K562 (cell line): ENCODE results near the gene ESR2. TPM values are rescaled to one million over a fixed set of nuclear protein-coding genes. Genes with fewer than 3 reads are reported as not detected.

Source experiments
- ATAC-seq: fragments of 200-7000 bp; cut with Tn5 transposase; 3 replicates; pipeline ENCODE4 v1.9.1; 2020; ENCODE audit warnings: moderate library complexity
- BruUV-seq: library from RNA; stranded (reverse); fragments of 400-500 nt; replicated peaks from 2 replicates; lab custom pipeline; 2021; lab: Mats Ljungman, UMichigan
- CTCF ChIA-PET: fragments of 300-600 bp; formaldehyde crosslinking; extraction: SDS; loops from one replicate; lab custom pipeline; 2021; ENCODE audit warnings: low intra/inter-chr PET ratio; lab: Yijun Ruan, JAX
- POLR2A ChIA-PET: fragments of 300-600, 350-650 bp; sonication (Branson Sonifier 250); formaldehyde crosslinking; extraction: SDS; loops from one replicate; lab custom pipeline; 2021; ENCODE audit warnings: antibody characterized with exemption, inconsistent platforms; lab: Yijun Ruan, JAX
- DNase-seq, 4 experiments: peaks; one replicate each; pipeline versions ENCODE4 v3.0.0 to v3.0.0-alpha.2; 2011 to 2018; ENCODE audit warnings: low spot score in 3 of 4, mixed read lengths in 3 of 4; ENCODE audit errors: extremely low read depth in 1 of 4
- FAIRE-seq: peaks from 2 replicates; lab custom pipeline; 2011; peaks lifted over from hg19 to GRCh38; lab: Jason Lieb, UNC
- H2AFZ ChIP-seq: 2 replicates; pipeline ENCODE4 v1.6.0; 2011; ENCODE audit warnings: low read depth, low read length, control low read depth, inconsistent platforms
- H3K27ac ChIP-seq: fragments of 200-600 bp; 3 replicates; pipeline ENCODE4 v1.8.0; 2011; ENCODE audit warnings: low read depth, mild to moderate bottlenecking, control low read depth, inconsistent platforms, low read length, moderate library complexity, mixed read lengths; ENCODE audit errors: extremely low read depth
- H3K27me3 ChIP-seq, 2 experiments: fragments of 300-600 bp in 1 of 2; 2 replicates in 1 of 2; 3 replicates in 1 of 2; pipeline versions ENCODE4 v1.6.0 to v1.8.0; 2011; ENCODE audit warnings: inconsistent platforms in 2 of 2, low read length in 2 of 2, mild to moderate bottlenecking in 1 of 2, mixed read lengths in 1 of 2, moderate library complexity in 1 of 2; ENCODE audit not compliant: control insufficient read depth in 2 of 2, insufficient read depth in 2 of 2
- H3K36me3 ChIP-seq: fragments of 300-600 bp; 3 replicates; pipeline ENCODE4 v1.8.0; 2011; ENCODE audit warnings: mild to moderate bottlenecking, low read length, inconsistent platforms; ENCODE audit not compliant: control insufficient read depth, insufficient read depth
- H3K4me1 ChIP-seq, 2 experiments: fragments of 200-600 bp in 1 of 2; replicated peaks in 1 of 2; 2 replicates in 1 of 2; 3 replicates in 1 of 2; pipeline versions ENCODE4 v1.5.1 to v1.8.0; 2011; ENCODE audit warnings: inconsistent platforms in 2 of 2, low read length in 2 of 2, mild to moderate bottlenecking in 1 of 2, mixed read lengths in 1 of 2, moderate library complexity in 1 of 2; ENCODE audit not compliant: control insufficient read depth in 2 of 2, insufficient read depth in 2 of 2
- H3K4me2 ChIP-seq: 2 replicates; pipeline ENCODE4 v1.6.1; 2011; ENCODE audit warnings: low read length, control low read depth, inconsistent platforms, mixed read lengths; ENCODE audit not compliant: insufficient read depth
- H3K4me3 ChIP-seq: fragments of 200-600 bp; sonication (generic), shearing (Covaris generic); 2 replicates; pipeline ENCODE4 v1.5.1; 2016; ENCODE audit warnings: control low read depth, inconsistent platforms
- H3K79me2 ChIP-seq: fragments of 200-600 bp; 3 replicates; pipeline ENCODE4 v1.8.0; 2011; ENCODE audit warnings: low read length, inconsistent platforms; ENCODE audit not compliant: control insufficient read depth, insufficient read depth
- H3K9ac ChIP-seq, 2 experiments: 2 replicates each; pipeline versions ENCODE4 v1.6.0 to v1.6.1; 2011; ENCODE audit warnings: low read depth in 2 of 2, low read length in 2 of 2, control low read depth in 1 of 2, inconsistent platforms in 1 of 2, mild to moderate bottlenecking in 1 of 2, mixed read lengths in 1 of 2; ENCODE audit not compliant: insufficient read depth in 1 of 2
- H3K9me1 ChIP-seq: one replicate; pipeline ENCODE4 v1.6.0; 2011; ENCODE audit warnings: inconsistent platforms, mild to moderate bottlenecking, low read length, moderate library complexity; ENCODE audit not compliant: control insufficient read depth, insufficient read depth
- H3K9me3 ChIP-seq: replicated peaks from 2 replicates; pipeline ENCODE4 v1.5.1; 2011; ENCODE audit warnings: low read depth, low read length, inconsistent platforms; ENCODE audit not compliant: control insufficient read depth, insufficient read depth
- H4K20me1 ChIP-seq: replicated peaks from 2 replicates; pipeline ENCODE4 v1.6.1; 2011; ENCODE audit warnings: low read length, inconsistent platforms, mixed read lengths; ENCODE audit not compliant: control insufficient read depth, insufficient read depth
- CBX5 ChIP-seq: IDR thresholded peaks from 2 replicates; pipeline ENCODE4 v1.6.1; 2014; ENCODE audit warnings: low read depth, borderline replicate concordance
- ETV1 ChIP-seq: fragments of 450-650 bp; conservative IDR thresholded peaks from 2 replicates; pipeline ENCODE4 v1.6.1; 2016; ENCODE audit warnings: missing genetic modification characterization, control low read depth, low read depth, missing compliant biosample characterization
- HMG20A ChIP-seq: fragments of 450-650 bp; formaldehyde crosslinking; conservative IDR thresholded peaks from 2 replicates; pipeline ENCODE4 v1.4.0; 2020; ENCODE audit warnings: mild to moderate bottlenecking, mixed read lengths
- MCM3 ChIP-seq: fragments of 450-650 bp; IDR thresholded peaks from 2 replicates; pipeline ENCODE4 v1.6.1; 2016
- MXI1 ChIP-seq: IDR thresholded peaks from 2 replicates; pipeline ENCODE4 v1.6.1; 2011; ENCODE audit warnings: low read depth, mild to moderate bottlenecking, improper control_type of control experiment, low read length
- NCOA6 ChIP-seq: fragments of 450-650 bp; IDR thresholded peaks from 2 replicates; pipeline ENCODE4 v1.6.1; 2017; ENCODE audit warnings: mild to moderate bottlenecking
- SRSF3 ChIP-seq: fragments of 200-400 bp; formaldehyde crosslinking; IDR thresholded peaks from 2 replicates; pipeline ENCODE4 v1.6.1; 2016; ENCODE audit warnings: mild to moderate bottlenecking, low read length, moderate library complexity; ENCODE audit not compliant: insufficient read depth
- ZNF436 ChIP-seq: fragments of 250-450, 450-650 bp; sonication (Bioruptor Pico); formaldehyde crosslinking; IDR thresholded peaks from 2 replicates; pipeline ENCODE4 v1.7.0; 2020; ENCODE audit warnings: mild to moderate bottlenecking
- WGBS: fragments of 100-300 bp; shearing (Covaris generic); methylation state at CpG from one replicate; pipeline ENCODE4 v1.1.6; 2016; ENCODE audit warnings: low coverage, mixed read lengths; ENCODE audit not compliant: insufficient coverage; ENCODE audit errors: missing lambda C conversion rate; 5-methylcytosine and 5-hydroxymethylcytosine counted together
- in situ Hi-C: fragments of 300-500 bp; cut with MboI; formaldehyde crosslinking; loops from 4 replicates; pipeline ENCODE4 v1.15.0; 2018; ENCODE audit warnings: inconsistent platforms, mixed read lengths
- intact Hi-C: fragments of 100-400 bp; cut with micrococcal nuclease; formaldehyde crosslinking; loops from 2 replicates; pipeline ENCODE4 v1.14.2; 2022
- polyA plus RNA-seq, 8 experiments: library from polyadenylated mRNA; depleted of rRNA in 4 of 8; stranded (reverse) in 5 of 8; unstranded in 3 of 8; fragments of >200 nt; fragmentation: Nextera tagmentation in 2 of 8; fragmentation: Illumina TruSeq in 1 of 8; extraction: Ambion mirVana in 2 of 8; extraction: Trizol in 1 of 8; gene quantifications; 2 replicates each; pipeline versions ENCODE4 v1.2.1 to v1.2.3, GENCODE V29; 2011 to 2014; ENCODE audit warnings: inconsistent platforms in 1 of 8, missing spikeins in 1 of 8
- total RNA-seq, 7 experiments: library from RNA; depleted of rRNA in 6 of 7; stranded (reverse); fragments of >200 nt in 6 of 7; fragmentation: Illumina TruSeq in 2 of 7; extraction: Trizol in 2 of 7; gene quantifications; 2 replicates each; pipeline versions ENCODE4 v1.2.1 to v1.2.3, GENCODE V29; 2011 to 2021; ENCODE audit warnings: low replicate concordance in 1 of 7

The ESR2 gene
- total and polyA plus RNA-seq, 9 of the 15 experiments (the other 6 are each of a cell fraction or from before 2014, with no cell fraction given), result 0.07 to 3.8 (median 2.0) TPM

- H3K27ac ChIP-seq, result no peak overlapping the region
- in situ Hi-C loops, result no loop called here
- H3K27me3 ChIP-seq, result no peaks in the 10 kb centered on the region; a peak in 1 of 5 replicates
- no peaks in the 10 kb centered on the region for H4K20me1 ChIP-seq
- no peaks in the 10 kb centered on the region for H3K36me3 ChIP-seq
- intact Hi-C loops, result no loop called here
- no peak for DNase-seq
- BruUV-seq, result no TSS peak
- no peak for FAIRE-seq
- 8% methylated on average over 7 of the region's 7 CpGs for WGBS
- no peak overlapping the region for H3K9ac ChIP-seq
- TF ChIP-seq SRSF3, result no peak
- no peak for TF ChIP-seq ETV1 (tag)
- TF ChIP-seq MXI1, result no peak
- TF ChIP-seq ZNF436 (CRISPR knock-in tag), result no peak
- no peak for TF ChIP-seq MCM3
- no peak for TF ChIP-seq HMG20A (CRISPR knock-in tag)
- no peak for TF ChIP-seq NCOA6
- TF ChIP-seq CBX5, result no peak
- no peak overlapping the region for H3K4me2 ChIP-seq
- no peak overlapping the region for H2AFZ ChIP-seq
- H3K4me3 ChIP-seq, result no peak overlapping the region
- H3K9me1 ChIP-seq, result no peaks in the 10 kb centered on the region
- no peaks in the 10 kb centered on the region for H3K79me2 ChIP-seq
- ChIA-PET CTCF (no interaction called here), POLR2A (no interaction called here)
- H3K9me3 ChIP-seq, result no peaks in the 10 kb centered on the region
- no peak for ATAC-seq
- H3K4me1 ChIP-seq, result no peaks in the 10 kb centered on the region
Observed at GRCh38 chr14:64082837-64083236, 211.3 kb downstream of the ESR2 start.
